Kidney (tissue), 14 donors: Measurements from ENCODE around the gene BANF1. TPM values are rescaled to one million over a fixed set of nuclear protein-coding genes. Genes with fewer than 3 reads are reported as not detected.
A peak's percentile ranks its signal among the peaks of the same experiment; 100 is the strongest.

ENCODE experiments used
- DNase-seq, 5 donors: peaks; one replicate each; pipeline ENCODE4 v3.0.0-alpha.2; 2013 to 2020
- FAIRE-seq: peaks from 2 replicates; lab custom pipeline; 2012; peaks lifted over from hg19 to GRCh38; lab: Jason Lieb, UNC
- H3K27ac ChIP-seq, 2 donors: one replicate each; pipeline ENCODE4 v1.7.0; 2013; ENCODE audit warnings: low read depth in 2 of 2, low read length in 2 of 2, inconsistent platforms in 1 of 2
- H3K27me3 ChIP-seq: one replicate; pipeline ENCODE4 v1.7.1; 2013; ENCODE audit warnings: low read length, inconsistent platforms; ENCODE audit not compliant: control insufficient read depth, insufficient read depth
- H3K36me3 ChIP-seq, 3 donors: one replicate each; pipeline versions ENCODE4 v1.7.0 to v1.7.1; 2013; ENCODE audit warnings: low read length in 3 of 3, control low read depth in 1 of 3, inconsistent platforms in 1 of 3; ENCODE audit not compliant: insufficient read depth in 3 of 3, control insufficient read depth in 2 of 3
- H3K4me1 ChIP-seq, 3 donors: one replicate each; pipeline versions ENCODE4 v1.7.0 to v1.7.1; 2013; ENCODE audit warnings: low read length in 3 of 3, inconsistent platforms in 1 of 3, low read depth in 1 of 3; ENCODE audit not compliant: control insufficient read depth in 2 of 3, insufficient read depth in 2 of 3
- H3K4me3 ChIP-seq, 3 donors: one replicate each; pipeline versions ENCODE4 v1.7.0 to v1.8.1; 2013; ENCODE audit warnings: low read length in 3 of 3, control low read depth in 1 of 3, inconsistent platforms in 1 of 3
- H3K9ac ChIP-seq, 3 donors: one replicate each; pipeline versions ENCODE4 v1.7.0 to v1.7.1; 2013; ENCODE audit warnings: low read length in 3 of 3, control low read depth in 1 of 3, inconsistent platforms in 1 of 3
- H3K9me3 ChIP-seq, 3 donors: one replicate each; pipeline versions ENCODE4 v1.7.0 to v1.7.1; 2013; ENCODE audit warnings: low read length in 3 of 3, control low read depth in 1 of 3, inconsistent platforms in 1 of 3; ENCODE audit not compliant: control insufficient read depth in 2 of 3, insufficient read depth in 1 of 3
- intact Hi-C: fragments of 100-400 bp; cut with DNase I; formaldehyde crosslinking; loops from one replicate; pipeline ENCODE4 v1.11.1; 2022
- polyA plus RNA-seq: library from polyadenylated mRNA; stranded (reverse); fragments of 350-450 nt; fragmentation: Illumina TruSeq; extraction: RNeasy Lipid Tissue Mini Kit (QIAGEN cat#74804); gene quantifications from one replicate; pipeline ENCODE4 v1.2.3, GENCODE V29; 2014; ENCODE audit warnings: low read depth, low replicate concordance; ENCODE audit not compliant: insufficient read depth
- total RNA-seq: library from RNA; stranded (reverse); fragmentation: NEBNext Ultra II Directional; extraction: Animal tissue kit (Norgen Biotek cat#: 25700); gene quantifications from one replicate; pipeline ENCODE4 v1.2.1, GENCODE V29; 2021
- TF ChIP-seq, protein P1 (sequence below): IDR thresholded peaks from 3 replicates; pipeline ENCODE4 v1.5.1; 2012; ENCODE audit warnings: mild to moderate bottlenecking, moderate library complexity, borderline replicate concordance; ENCODE audit not compliant: insufficient read depth; ENCODE audit errors: extremely low read depth
- donor health status: control.
- donor health status: control.
- donor health status: control.
- donor health status: control.
- donor health status: control.
- donor health status: DM: yes; HTN: yes; CAD: no.
- donor health status: Normal renal cell carcinoma (clear cell type).

Gene BANF1
- total and polyA plus RNA-seq, 2 donors from 2014 or later: 181 to 186 TPM

DNA sequence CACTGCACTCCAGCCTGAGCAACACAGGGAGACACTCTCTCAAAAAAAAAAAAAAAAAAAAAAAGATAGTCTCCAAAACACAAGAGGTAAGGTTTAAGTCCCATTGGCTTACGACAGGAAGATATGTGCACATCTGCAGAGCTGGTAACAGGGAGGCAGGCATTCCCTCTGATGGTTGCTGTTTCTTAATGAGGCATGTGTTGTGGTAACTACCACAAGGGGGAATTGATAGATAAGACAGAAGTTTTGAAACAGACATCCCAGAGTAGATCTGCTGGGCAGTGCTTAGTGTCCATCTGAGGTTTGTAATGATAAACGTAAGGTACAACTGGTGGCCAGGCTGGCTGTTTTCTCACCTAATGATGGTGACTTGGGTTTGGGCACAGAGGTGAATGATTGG, 5.0 kb upstream of the BANF1 start:
- H3K9ac ChIP-seq: no peak overlapping the region
- TF ChIP-seq, protein P1, sequence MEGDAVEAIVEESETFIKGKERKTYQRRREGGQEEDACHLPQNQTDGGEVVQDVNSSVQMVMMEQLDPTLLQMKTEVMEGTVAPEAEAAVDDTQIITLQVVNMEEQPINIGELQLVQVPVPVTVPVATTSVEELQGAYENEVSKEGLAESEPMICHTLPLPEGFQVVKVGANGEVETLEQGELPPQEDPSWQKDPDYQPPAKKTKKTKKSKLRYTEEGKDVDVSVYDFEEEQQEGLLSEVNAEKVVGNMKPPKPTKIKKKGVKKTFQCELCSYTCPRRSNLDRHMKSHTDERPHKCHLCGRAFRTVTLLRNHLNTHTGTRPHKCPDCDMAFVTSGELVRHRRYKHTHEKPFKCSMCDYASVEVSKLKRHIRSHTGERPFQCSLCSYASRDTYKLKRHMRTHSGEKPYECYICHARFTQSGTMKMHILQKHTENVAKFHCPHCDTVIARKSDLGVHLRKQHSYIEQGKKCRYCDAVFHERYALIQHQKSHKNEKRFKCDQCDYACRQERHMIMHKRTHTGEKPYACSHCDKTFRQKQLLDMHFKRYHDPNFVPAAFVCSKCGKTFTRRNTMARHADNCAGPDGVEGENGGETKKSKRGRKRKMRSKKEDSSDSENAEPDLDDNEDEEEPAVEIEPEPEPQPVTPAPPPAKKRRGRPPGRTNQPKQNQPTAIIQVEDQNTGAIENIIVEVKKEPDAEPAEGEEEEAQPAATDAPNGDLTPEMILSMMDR: no peak
- H3K36me3 ChIP-seq: peaks cover 11 to 32% (median 29%) of the 10 kb centered on the region in 3 donors
- no peak overlapping the region for H3K4me3 ChIP-seq
- H3K4me1 ChIP-seq: peaks cover 0 to 4% (median 0%) of the 10 kb centered on the region in 3 donors
- intact Hi-C loops: no loop called here
- FAIRE-seq (no peak), DNase-seq (no peak)
- H3K27ac ChIP-seq: no peak overlapping the region
- no peaks in the 10 kb centered on the region for H3K9me3 ChIP-seq
- no peaks in the 10 kb centered on the region for H3K27me3 ChIP-seq

DNA sequence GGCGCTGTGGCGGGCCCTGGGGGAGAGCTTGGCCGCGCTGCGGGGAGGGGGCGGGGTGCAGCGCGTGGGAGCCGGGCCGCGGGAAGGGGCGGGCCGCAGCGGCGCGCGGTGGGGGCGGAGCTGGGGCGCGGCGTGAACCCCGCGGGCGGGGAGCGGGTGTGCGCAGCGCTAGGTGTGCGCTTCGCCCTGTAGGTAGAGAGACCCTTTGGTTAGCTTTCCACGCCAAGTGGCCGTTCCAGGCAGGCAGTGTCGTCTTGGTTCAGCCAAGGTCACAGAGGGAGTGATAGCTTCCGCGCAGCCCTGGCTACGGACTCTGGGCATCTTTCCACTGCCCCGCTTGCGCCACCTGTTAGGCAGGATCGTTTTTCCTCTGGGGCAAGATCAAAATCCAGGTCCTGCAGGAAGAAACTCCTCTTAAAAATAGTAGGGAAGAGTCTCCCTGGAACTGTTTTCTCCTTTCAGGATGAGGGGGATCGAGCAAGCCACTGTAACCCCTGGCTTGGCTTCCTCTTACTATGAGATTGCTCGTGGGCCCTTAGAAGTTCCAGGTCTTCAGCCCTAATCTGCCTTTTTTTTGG, 434 bp downstream of the BANF1 start:
- no peaks in the 10 kb centered on the region for H3K9me3 ChIP-seq
- peak overlapping the region; percentile 97 to 100 (median 99) for H3K4me3 ChIP-seq
- peaks cover 8 to 34% (median 26%) of the 10 kb centered on the region in 3 donors for H3K36me3 ChIP-seq
- no peak for FAIRE-seq
- intact Hi-C loops: no loop called here
- DNase-seq: peak in 4 of 5 donors; percentile 53 to 74 (median 65)
- H3K27me3 ChIP-seq: no peaks in the 10 kb centered on the region
- peaks cover 0 to 10% (median 0%) of the 10 kb centered on the region in 3 donors for H3K4me1 ChIP-seq
- TF ChIP-seq, protein P1: peak; percentile 5
- H3K9ac ChIP-seq: peak overlapping the region; percentile 61 to 99 (median 64)
- peak overlapping the region; percentile 95 to 99 for H3K27ac ChIP-seq

DNA sequence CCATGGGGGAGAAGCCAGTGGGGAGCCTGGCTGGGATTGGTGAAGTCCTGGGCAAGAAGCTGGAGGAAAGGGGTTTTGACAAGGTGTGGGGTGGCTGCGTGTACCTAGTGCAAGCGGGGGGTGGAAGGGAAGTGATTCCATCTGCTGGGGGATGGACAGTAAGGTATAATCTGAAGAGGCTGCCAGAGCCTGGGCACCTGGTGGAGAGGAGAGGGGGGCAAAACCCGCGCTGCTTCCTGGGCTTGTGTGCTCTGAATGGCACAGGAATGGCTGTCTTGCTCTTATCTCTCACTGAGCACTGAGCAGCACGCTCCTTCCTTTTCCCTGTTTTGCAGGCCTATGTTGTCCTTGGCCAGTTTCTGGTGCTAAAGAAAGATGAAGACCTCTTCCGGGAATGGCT, 988 bp downstream of the BANF1 start:
- no peaks in the 10 kb centered on the region for H3K27me3 ChIP-seq
- no peaks in the 10 kb centered on the region for H3K9me3 ChIP-seq
- FAIRE-seq (no peak), DNase-seq (peak in 1 of 5 donors; percentile 56)
- H3K9ac ChIP-seq: peak overlapping the region; percentile 61 to 92 (median 64)
- peak overlapping the region in 2 of 3 donors; percentile 97 to 100 for H3K4me3 ChIP-seq
- intact Hi-C loops: no loop called here
- peak overlapping the region in 1 of 2 donors; percentile 99 for H3K27ac ChIP-seq
- peaks cover 0 to 10% (median 0%) of the 10 kb centered on the region in 3 donors for H3K4me1 ChIP-seq
- TF ChIP-seq, protein P1: no peak
- peaks cover 8 to 28% (median 22%) of the 10 kb centered on the region in 3 donors for H3K36me3 ChIP-seq
